K562 (cell line): Measurements from ENCODE around the gene FCRL4. TPM values are rescaled to one million over a fixed set of nuclear protein-coding genes. Genes with fewer than 3 reads are reported as not detected.

Experiments used
- BCLAF1 ChIP-seq, 2 experiments: fragments of 450-650 bp in 1 of 2; IDR thresholded peaks; 2 replicates each; pipeline ENCODE4 v1.6.1; 2011 to 2017; ENCODE audit warnings: low read depth in 2 of 2, antibody characterized with exemption in 1 of 2, borderline replicate concordance in 1 of 2, low read length in 1 of 2, mild to moderate bottlenecking in 1 of 2, mixed read lengths in 1 of 2; ENCODE audit not compliant: control insufficient read depth in 1 of 2
- CBFA2T2 ChIP-seq: fragments of 450-650 bp; conservative IDR thresholded peaks from 2 replicates; pipeline ENCODE4 v1.6.1; 2017; ENCODE audit warnings: mild to moderate bottlenecking
- EP400 ChIP-seq: fragments of 450-650 bp; IDR thresholded peaks from 2 replicates; pipeline ENCODE4 v1.6.1; 2017; ENCODE audit warnings: antibody characterized with exemption, mild to moderate bottlenecking, moderate library complexity
- KDM1A ChIP-seq, 2 experiments: fragments of 450-650 bp; IDR thresholded peaks; 2 replicates each; pipeline ENCODE4 v1.6.1; 2016; ENCODE audit warnings: mild to moderate bottlenecking in 2 of 2
- PRPF4 ChIP-seq: fragments of 200-400 bp; formaldehyde crosslinking; IDR thresholded peaks from one replicate; pipeline ENCODE4 v1.6.1; 2017; ENCODE audit warnings: low read length, low read depth, mild to moderate bottlenecking; ENCODE audit not compliant: insufficient read depth, poor library complexity, severe bottlenecking
- RAD51 ChIP-seq: fragments of 450-650 bp; IDR thresholded peaks from 2 replicates; pipeline ENCODE4 v1.7.1; 2016; ENCODE audit warnings: low read depth, mild to moderate bottlenecking, borderline replicate concordance
- TSHZ1 ChIP-seq: fragments of 250-450 bp; sonication (Bioruptor Pico); IDR thresholded peaks from 2 replicates; pipeline ENCODE4 v1.4.0; 2020; ENCODE audit warnings: mild to moderate bottlenecking, moderate library complexity
- ZBTB12 ChIP-seq: fragments of 250-450 bp; sonication (Bioruptor Pico); IDR thresholded peaks from 2 replicates; pipeline ENCODE4 v1.4.0; 2020
- polyA plus RNA-seq, 8 experiments: library from polyadenylated mRNA; depleted of rRNA in 4 of 8; stranded (reverse) in 5 of 8; unstranded in 3 of 8; fragments of >200 nt; fragmentation: Nextera tagmentation in 2 of 8; fragmentation: Illumina TruSeq in 1 of 8; extraction: Ambion mirVana in 2 of 8; extraction: Trizol in 1 of 8; gene quantifications; 2 replicates each; pipeline versions ENCODE4 v1.2.1 to v1.2.3, GENCODE V29; 2011 to 2014; ENCODE audit warnings: inconsistent platforms in 1 of 8, missing spikeins in 1 of 8
- total RNA-seq, 7 experiments: library from RNA; depleted of rRNA in 6 of 7; stranded (reverse); fragments of >200 nt in 6 of 7; fragmentation: Illumina TruSeq in 2 of 7; extraction: Trizol in 2 of 7; gene quantifications; 2 replicates each; pipeline versions ENCODE4 v1.2.1 to v1.2.3, GENCODE V29; 2011 to 2021; ENCODE audit warnings: low replicate concordance in 1 of 7

Gene FCRL4
- total and polyA plus RNA-seq, 9 of the 15 experiments (the other 6 are each of a cell fraction or from before 2014, with no cell fraction given), result not detected

- no peak for TF ChIP-seq BCLAF1 (IDR thresholded peaks at IDR 0.05; ENCODE audit: borderline replicate concordance in 1 of 2, control insufficient read depth in 1 of 2, low read depth in 2 of 2, low read length in 1 of 2)
- no peak for TF ChIP-seq PRPF4
- no peak for TF ChIP-seq CBFA2T2
- TF ChIP-seq EP400, result no peak
- TF ChIP-seq KDM1A (IDR thresholded peaks at IDR 0.05), result no peak
- no peak for TF ChIP-seq TSHZ1 (CRISPR knock-in tag)
- no peak for TF ChIP-seq ZBTB12
- TF ChIP-seq RAD51, result no peak
These were observed 43.3 kb upstream of the FCRL4 start (continued) for GRCh38 chr1:157641177-157641576.
